GM18870 (cell line): ENCODE data around the gene PRRC2B.
"Not testable (repeated sequence)": the region's sequence is repeated elsewhere in the genome, so short reads cannot be mapped to it uniquely, and the experiment has no call there.

ENCODE experiments used
- ATAC-seq: cut with Tn5 transposase; IDR thresholded peaks from one replicate; pipeline ENCODE4 v1.9.1; 2021; ENCODE audit warnings: moderate library complexity; ENCODE audit not compliant: unreplicated experiment

PRRC2B gene

DNA sequence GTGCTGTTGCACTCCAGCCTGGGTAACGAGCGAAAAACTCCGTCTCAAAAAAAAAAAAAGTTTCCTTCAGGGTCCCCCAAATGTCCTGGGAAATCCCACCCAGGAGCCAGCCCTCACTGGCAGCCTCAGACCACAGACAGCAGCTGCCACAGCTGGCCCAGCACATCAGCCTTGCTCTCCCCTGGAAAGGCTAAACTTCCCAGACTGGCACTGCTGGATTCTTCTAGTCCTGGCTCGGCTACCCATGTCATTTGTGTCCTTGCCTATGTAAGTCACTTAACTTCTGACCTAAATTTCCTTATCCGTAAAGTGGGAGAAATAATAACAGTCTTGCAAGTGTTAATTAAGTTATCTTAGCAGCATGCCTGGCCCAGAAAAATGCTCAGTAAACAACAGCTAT, 8.6 kb upstream of the PRRC2B start:
- ATAC-seq: no peak

DNA sequence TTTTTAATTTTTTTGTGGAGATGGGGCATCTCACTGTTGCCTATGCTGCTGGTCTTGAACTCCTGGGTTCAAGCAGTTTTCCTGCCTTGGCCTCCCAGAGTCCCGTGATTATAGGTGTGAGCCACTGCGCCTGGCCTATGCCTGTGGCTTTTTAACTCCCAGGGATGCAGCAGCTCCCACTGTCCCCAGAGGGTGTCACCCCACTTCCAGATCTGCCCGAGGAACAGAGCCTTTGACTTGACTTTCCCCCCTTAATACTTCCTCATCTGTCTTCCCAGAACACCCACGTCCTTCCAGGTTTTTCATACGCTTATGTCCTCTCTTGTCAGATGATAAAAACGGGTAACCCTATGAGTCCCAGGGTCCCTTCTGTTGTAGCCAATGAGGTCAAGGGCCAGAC, 7.6 kb upstream of the PRRC2B start:
- ATAC-seq: no peak

DNA sequence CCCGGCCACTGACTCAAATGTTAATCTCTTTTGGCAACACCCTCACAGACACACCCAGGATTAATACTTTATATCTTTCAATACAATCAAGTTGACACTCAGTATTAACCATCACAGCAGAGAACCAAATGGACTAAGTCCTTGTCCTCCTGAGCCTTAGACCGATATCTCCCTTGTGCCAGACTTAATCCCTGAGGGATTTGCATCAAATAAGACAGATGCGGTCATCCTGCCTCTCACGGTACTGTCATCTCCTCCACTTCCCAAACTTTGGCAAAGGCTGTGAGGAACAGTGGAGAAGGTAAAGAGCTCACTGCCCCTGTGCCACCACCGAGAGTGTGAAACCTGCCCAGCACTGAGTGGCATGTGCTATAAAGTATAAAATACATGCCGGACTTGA, 6.5 kb upstream of the PRRC2B start:
- no peak for ATAC-seq

DNA sequence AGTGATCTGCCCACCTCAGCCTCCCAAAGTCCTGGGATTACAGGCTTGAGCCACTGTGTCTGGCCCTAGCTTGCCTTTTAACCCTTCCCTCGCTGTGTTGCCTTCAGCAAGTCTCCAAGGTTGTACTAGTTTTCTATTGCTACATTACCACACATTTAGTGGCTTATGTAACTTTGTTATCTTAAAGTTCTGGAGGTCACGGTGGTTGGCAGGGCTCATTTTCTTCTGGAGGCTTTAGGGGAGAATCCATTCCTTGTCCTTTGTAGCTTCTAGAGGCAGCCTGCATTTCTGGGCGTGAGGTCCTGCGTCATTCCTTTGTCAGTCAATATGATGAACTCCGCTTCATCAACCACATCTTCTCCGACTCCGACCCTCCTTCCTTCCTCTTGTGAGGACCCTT, 2.9 kb upstream of the PRRC2B start:
- ATAC-seq: no peak

DNA sequence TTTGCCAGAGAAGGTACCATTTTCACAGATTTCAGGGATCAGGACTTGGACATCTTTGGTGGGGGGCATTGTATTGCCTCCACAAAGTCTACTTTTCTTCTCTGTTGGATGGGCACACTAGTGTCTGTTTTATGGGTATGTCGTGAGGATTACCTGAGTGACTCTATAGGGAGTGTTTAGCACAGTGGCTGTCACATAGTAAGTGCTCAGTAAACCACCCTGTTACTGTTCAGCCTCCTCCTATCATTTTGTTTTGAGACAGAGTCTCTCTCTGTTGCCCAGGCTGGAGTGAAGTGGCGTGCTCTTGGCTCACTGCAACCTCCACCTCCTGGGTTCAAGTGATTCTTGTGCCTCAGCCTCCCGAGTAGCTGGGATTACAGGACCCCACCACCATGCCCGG, 2.4 kb upstream of the PRRC2B start:
- no peak for ATAC-seq

DNA sequence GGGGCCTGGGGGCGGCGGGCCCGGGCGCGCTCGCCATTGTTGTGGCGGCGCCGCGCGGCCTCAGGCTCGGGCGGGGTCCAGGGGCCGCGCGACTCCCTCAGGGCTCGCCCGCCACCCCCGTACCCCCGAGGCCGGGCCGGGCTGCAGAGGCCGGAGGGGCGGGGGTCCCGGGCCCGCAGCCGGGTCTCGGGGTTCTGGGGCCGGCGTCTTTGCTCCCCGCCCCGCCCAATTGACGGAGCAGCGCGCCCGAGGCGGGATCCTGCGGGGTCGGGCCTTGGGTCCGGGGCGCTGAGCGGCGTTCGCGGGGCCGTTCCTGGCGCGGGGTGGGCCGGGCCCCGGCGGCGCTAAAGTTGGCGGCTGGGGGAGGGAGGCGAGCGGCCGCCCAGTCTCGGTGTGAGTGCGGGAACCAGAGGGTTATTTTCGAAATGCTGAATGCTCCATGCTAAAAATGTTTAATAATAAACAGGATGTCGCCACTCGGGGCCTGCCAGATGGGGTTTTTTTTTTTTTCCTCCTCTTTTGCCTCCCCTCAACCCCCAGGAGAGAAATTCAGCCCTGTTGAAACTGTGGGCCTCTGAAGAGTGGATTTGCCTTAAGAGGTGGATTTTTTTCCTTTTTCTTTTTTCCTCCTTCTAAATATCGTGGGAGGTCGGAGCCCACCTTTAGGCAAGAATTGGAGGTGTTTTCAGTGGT, 724 bp downstream of the PRRC2B start:
- ATAC-seq: no peak

DNA sequence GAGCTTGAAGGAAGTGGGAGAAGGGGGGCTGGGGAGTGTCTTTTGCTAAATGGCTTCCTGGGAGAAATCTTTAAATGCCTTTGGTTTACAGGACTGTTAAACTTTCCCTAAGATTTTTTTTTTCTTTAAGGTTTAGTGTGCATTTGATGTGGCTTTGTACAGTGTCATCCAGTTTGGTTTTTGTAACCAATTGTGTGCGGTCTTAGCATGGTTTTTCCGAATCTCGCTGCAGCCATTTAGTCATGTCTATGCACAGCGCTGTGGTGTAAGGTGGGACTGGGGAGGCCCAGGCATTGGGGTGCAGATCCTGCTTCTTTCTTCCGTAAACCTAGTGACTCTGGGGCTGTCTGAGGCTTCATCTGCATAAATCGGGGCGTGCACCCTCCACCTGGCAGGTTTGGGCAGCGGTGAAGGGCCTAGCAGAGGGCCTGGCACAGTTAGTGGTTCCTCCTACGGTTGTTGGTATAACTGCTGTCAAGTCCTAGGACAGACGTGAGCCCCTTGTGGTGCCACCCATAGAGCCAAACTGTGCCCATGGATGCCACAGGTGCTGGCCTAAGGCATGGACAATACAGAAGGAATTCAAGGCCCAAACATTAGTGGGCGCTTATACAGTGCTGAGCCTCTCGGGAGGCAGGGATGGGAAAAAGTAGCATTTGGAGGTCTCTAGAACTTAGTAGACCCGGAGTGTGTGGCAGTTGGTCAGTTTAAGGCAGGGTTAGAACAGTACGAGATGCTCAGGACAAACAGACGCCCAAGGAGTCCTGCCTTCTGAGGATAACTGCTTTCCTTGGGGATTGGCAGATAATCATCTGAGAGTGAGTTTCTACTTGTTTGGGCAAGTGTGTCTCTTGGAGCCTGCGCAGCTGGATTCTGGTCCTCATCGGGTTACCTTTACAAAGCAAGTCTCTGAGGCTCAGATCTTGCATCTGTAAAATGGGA, 1.5 kb downstream of the PRRC2B start:
- ATAC-seq: no peak

DNA sequence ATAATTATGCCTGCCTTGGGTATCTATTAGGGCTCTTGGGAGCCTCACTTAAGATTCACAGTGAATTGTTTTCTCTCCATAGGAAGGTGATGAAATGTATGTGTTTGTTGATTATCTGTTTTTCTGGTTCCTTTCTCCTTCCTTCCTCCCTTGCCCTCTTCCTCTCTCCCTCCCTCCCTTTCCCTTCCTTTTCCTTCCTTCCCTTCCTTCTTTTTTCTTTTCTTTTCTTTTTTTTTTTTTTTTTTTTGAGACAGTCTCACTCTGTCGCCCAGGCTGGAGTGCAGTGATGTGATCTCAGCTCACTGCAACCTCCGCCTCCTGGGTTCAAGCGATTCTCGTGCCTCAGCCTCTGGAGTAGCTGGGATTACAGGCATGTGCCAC, 2.2 kb downstream of the PRRC2B start:
- not testable (repeated sequence) for ATAC-seq

DNA sequence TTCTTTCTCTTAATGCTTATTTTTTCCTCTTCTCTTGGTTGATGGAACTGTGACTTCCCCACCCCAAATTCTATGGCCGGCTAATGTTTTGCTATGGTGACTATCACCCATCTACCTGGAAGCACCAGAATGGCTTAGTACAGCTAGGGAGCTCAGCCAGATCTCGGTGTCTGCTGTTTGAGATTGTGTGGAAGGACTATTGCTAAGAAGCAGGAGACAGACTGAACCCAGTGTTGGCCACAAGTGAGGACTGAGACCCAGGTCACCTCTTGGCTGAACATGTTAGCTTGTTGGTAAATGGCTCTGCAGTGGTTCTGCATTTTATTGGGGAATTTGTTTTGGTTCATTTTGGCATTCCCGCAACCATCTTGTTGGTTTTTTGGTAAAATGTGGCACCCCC, 2.7 kb downstream of the PRRC2B start:
- ATAC-seq: no peak

DNA sequence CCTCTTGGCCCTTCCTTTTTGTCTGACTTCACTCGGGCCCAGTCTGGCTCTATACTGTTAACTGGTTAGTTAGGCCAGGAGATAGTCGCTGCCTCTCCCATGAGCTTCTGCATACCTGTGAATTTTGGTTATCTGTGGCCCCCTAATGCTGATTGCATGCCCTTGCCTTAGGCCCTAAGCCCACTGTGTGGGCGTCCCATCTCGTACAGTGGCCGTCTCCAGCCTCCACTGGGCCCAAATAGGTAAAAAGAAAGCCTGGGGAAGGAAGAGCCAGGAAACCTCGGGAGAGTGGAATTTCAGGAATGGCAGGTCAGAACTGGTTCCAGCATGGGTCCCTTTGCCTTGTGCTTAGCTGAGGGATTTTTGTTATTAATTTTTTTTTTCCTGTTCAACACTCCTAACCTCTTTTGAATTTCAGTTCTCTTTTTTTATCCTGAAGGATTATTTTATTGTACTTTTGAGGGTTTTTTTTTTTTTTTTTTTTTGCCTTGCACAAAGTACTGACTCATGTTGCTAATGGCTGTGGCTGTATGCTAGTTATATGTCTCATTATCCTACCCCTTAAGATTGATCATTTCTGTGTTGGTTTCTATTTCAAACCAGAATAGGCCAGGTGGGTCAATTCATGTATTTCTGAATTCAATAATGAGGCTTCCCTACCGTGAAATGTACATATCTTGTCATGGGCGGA, 3.4 kb downstream of the PRRC2B start:
- no peak for ATAC-seq

DNA sequence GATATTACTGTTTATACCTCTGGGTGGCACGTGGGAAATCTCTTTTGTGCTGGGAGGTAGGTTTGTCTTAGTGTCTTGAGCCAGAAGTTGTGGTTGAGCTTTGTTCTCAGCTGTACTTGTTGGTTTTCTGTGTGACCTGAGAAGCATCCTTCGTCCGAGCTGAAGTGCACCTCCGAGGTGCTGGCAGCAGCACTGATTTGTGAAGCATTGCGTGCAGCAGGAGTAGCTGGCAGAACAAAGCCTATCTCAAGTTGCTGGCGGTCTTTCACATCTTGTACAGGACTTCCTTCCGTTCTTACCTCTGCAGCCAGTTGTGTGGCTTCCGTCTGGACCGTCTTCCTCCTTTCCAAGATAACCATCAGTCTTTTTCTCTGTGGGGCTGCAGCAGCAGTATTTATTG, 4.3 kb downstream of the PRRC2B start:
- no peak for ATAC-seq

DNA sequence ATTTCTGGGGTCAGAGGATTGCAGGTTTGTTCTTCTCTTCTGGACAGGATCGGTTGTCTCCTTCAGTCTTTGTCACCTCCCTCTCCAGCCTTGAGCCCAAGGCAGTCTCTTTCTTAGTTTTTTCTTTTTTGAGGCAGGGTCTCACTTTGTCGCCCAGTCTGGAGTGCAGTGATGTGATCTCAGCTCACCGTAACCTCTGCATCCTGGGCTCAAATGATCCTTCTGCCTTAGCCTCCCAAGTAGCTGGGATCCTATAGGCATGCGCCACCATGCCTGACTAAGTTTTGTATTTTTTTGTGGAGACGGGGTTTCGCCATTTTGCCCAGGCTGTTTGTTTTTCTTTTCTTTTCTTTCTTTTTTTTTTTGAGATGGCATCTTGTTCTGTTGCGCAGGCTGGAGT, 6.1 kb downstream of the PRRC2B start:
- ATAC-seq: no peak

DNA sequence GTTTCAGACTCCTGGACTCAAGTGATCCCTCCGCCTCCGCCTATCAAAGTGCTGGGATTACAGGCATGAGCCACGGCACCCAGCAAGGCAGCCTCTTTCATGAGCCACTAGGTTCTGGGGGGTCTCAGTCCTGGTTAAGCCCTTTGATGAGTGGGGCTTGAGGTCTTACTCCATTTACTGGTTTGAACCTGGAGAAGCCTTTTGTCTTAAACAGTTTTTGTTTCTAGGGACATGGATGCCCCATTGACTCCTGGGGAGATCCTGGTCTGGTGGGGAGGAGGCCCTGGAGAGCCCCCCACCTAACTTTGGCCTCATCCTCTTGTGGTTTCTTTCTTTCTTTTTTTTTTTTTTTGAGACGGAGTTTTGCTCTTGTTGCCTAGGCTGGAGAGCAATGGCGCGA, 6.7 kb downstream of the PRRC2B start:
- no peak for ATAC-seq

DNA sequence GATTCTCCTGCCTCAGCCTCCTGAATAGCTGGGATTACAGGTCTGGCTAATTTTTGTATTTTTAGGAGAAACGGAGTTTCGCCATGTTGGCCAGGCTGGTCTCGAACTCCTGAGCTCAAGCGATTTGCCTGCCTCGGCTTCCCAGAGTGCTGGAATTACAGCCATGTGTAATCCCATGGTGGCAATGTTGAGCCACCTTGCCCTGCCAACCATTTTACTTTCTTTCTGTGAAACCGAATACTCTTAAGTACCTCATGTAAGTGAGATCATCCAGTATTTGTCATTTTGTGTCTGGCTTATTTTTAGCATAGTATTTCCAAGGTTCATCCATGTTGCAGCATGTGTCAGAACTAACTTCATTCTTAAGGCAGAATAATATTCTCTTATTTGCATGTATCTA, 8.2 kb downstream of the PRRC2B start:
- no peak for ATAC-seq

DNA sequence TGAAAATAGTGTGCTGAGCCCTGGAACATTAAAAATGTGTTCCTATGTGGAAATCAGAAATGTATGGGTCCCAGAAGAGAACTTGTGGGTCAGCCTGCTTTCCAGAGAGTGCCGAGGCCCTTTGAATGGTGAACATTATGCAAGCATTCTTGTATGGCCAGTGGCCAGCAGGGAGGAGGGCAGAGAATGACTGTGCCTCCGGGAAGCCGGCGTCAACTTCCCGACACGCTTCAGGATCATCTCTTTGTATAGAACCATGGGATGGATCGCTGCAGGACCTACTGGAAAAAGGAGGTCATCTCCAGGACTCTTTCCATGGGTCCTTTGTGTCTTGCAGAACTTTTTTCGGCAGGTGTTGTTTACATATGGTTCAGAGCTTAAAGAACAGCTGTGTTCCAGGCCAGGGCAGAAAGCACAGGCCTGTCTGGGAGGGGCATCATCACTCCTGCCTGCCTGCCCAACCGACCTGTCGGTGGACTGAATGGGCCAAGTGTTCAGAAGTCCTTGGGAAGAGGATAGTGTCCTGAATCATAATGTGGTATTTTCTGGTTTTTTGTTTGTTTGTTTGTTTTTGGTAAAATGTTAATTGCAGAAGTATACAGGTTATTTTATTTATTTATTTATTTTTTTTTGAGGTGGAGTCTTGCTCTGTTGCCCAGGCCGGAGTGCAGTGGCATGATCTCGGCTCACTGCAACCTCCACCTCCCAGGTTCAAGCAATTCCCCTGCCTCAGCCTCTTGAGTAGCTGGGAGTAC, 9.0 kb downstream of the PRRC2B start:
- ATAC-seq: no peak

DNA sequence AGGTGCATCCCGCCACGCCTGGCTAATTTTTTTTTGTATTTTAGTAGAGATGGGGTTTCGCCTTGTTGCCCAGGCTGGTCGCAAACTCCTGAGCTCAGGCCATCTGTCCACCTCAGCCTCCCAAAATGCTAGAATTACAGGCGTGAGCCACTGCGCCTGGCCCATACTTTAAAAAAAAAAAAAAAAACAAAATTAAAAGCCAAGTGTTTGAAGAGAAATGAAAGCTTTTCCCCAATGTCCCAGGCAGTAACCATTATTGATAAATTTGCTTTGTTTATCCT, 9.5 kb downstream of the PRRC2B start:
- ATAC-seq: no peak

DNA sequence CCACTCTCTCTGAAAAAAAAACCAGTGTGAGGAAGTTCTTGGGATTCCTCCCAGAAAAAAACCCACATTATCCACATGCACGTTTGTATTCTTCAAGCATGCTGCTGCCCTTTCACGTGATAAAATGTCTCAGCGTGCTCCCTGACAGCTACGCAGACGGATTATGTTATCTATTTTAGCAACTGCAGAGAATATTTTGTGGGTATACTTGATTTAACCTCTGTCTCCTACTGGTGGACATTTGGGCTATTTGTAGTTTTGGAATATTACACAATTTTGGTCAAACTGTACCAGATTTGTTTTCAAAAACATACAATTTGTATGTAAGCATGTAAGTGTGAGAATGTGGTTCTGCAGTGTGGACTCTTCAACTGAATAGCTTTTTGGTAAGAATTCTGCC, 10.7 kb downstream of the PRRC2B start:
- no peak for ATAC-seq

DNA sequence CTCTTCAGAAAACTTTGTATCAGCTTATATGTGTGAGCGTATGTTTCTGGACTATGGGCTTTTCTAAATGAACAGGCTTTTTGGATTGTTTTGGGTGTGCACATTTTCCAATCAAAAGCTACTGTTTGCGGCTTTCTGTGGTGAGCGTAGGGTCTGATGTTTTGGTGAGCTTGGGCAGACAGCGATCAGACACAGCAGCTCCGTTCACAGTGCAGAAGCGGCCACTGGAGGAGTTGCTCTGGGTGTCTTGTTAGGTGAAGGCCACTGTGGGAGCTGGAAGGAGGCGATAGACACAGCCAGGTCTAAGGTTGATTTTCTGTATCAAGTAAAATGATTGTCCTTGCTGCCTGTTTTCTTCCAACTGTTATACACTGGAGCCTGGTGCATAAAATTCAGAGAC, 11.1 kb downstream of the PRRC2B start:
- ATAC-seq: no peak

DNA sequence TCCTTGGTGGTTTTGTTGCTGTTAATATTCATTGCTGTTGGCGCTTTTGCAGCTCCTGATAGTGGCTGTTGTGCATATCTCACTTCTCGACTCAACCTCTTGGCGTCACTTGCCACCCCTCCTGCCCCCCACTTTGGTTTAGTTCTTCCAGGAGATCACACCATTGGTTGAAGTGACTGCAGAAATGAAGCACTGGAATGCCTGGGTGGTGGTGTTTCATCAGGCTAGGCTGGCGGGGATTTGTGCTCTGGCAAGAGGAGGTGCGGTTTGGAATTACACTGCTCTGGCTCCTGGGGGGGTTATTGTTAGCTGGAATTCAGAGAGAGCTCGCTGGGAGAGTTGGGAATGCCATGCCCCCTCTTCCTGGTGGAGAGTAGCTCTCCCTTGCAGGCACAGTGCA, 11.5 kb downstream of the PRRC2B start:
- no peak for ATAC-seq

DNA sequence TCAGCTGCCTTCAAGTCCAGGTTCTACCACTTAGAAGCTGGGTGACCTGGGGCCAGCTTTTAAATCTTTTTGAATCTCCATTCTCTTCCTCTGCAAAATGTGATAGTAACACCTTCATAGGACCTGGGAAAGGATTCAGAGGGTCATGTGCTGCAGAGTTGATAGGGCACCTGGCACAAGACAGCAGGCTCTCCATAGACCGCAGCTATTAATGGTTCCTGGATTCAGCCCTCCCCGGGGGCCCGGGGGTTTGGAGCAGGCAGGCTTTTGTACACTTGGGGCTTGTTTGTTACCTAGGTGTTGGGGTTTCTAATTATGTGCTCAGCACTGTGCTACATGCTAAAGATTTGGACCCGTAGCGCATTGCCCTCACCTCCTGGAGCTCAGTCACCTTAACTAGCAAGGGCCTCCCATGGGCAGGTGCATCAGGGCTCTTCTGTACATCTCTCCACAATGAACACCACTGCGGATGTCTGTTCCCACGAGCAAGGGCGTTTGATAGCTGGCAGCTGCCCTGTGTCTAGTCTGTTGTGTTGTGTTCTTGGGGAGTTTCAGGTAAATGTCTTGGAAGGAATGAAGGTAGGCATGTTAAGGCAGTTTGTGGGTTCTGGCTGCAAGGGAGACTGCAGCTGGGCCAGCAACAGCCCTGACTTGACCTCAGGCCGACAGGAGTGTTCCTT, 12.1 kb downstream of the PRRC2B start:
- ATAC-seq: no peak
